OCI-LY7 (cell line): ENCODE measurements around the gene MAPK8IP3. TPM values are rescaled to one million over a fixed set of nuclear protein-coding genes. Genes with fewer than 3 reads are reported as not detected.

ENCODE experiments used
- BruUV-seq: library from RNA; stranded (reverse); fragments of 400-500 nt; replicated peaks from 2 replicates; lab custom pipeline; 2021; lab: Mats Ljungman, UMichigan
- CTCF ChIA-PET: fragments of 300-600 bp; sonication (Branson Sonifier 250); formaldehyde crosslinking; loops from one replicate; lab custom pipeline; 2022; ENCODE audit warnings: antibody characterized with exemption; ENCODE audit not compliant: unreplicated experiment; lab: Charles Lee
- POLR2A ChIA-PET: fragments of 300-600 bp; sonication (Branson Sonifier 250); formaldehyde crosslinking; loops from one replicate; lab custom pipeline; 2022; ENCODE audit warnings: antibody characterized with exemption; lab: Charles Lee
- DNase-seq: peaks from one replicate; pipeline ENCODE4 v3.0.0-alpha.2; 2015; ENCODE audit warnings: low spot score
- H2AFZ ChIP-seq: fragments of 200-600 bp; sonication (generic), shearing (Covaris generic); 2 replicates; pipeline ENCODE4 v1.6.1; 2014; ENCODE audit warnings: mild to moderate bottlenecking, antibody characterized with exemption, low read length, moderate library complexity
- H3K27ac ChIP-seq: fragments of 200-600 bp; sonication (generic); 2 replicates; pipeline ENCODE4 v1.5.1; 2014; ENCODE audit warnings: mixed run types, low read depth, mild to moderate bottlenecking, moderate library complexity, low read length, inconsistent platforms; ENCODE audit not compliant: poor library complexity, severe bottlenecking
- H3K36me3 ChIP-seq: fragments of 200-600 bp; sonication (generic); 2 replicates; pipeline ENCODE4 v1.6.1; 2014; ENCODE audit warnings: mild to moderate bottlenecking, antibody characterized with exemption, low read length, moderate library complexity, mixed read lengths; ENCODE audit not compliant: insufficient read depth
- H3K4me1 ChIP-seq: fragments of 200-600 bp; sonication (generic); 2 replicates; pipeline ENCODE4 v1.5.1; 2014; ENCODE audit warnings: mild to moderate bottlenecking, low read length; ENCODE audit not compliant: insufficient read depth, poor library complexity, severe bottlenecking
- H3K4me2 ChIP-seq: fragments of 200-600 bp; sonication (generic); 2 replicates; pipeline ENCODE4 v1.6.1; 2014; ENCODE audit warnings: mild to moderate bottlenecking, low read length
- H3K4me3 ChIP-seq: fragments of 200-600 bp; sonication (generic); 2 replicates; pipeline ENCODE4 v1.5.1; 2014; ENCODE audit warnings: mild to moderate bottlenecking, low read depth, low read length; ENCODE audit not compliant: poor library complexity, severe bottlenecking
- H3K79me2 ChIP-seq: fragments of 200-600 bp; sonication (generic); 2 replicates; pipeline ENCODE4 v1.6.1; 2016; ENCODE audit warnings: low read depth, mild to moderate bottlenecking, low read length, moderate library complexity, mixed read lengths; ENCODE audit not compliant: insufficient read depth
- H3K9me2 ChIP-seq: fragments of 200-600 bp; sonication (generic); 2 replicates; pipeline ENCODE4 v1.6.1; 2016; ENCODE audit warnings: mild to moderate bottlenecking, low read length, mixed read lengths; ENCODE audit not compliant: insufficient read depth
- H3K9me3 ChIP-seq: fragments of 200-600 bp; sonication (generic); 2 replicates; pipeline ENCODE4 v1.6.1; 2014; ENCODE audit warnings: mild to moderate bottlenecking, mixed run types, low read length, mixed read lengths
- H4K20me1 ChIP-seq: fragments of 200-600 bp; sonication (generic); 2 replicates; pipeline ENCODE4 v1.6.1; 2014; ENCODE audit warnings: mild to moderate bottlenecking, antibody characterized with exemption, low read length, moderate library complexity, mixed read lengths; ENCODE audit not compliant: insufficient read depth
- CTCF ChIP-seq: fragments of 200-600 bp; sonication (generic); conservative IDR thresholded peaks from 2 replicates; pipeline ENCODE4 v1.5.1; 2014; ENCODE audit warnings: mild to moderate bottlenecking, antibody characterized with exemption, low read length, moderate library complexity, mixed read lengths
- EZH2phosphoT487 ChIP-seq: fragments of 200-600 bp; sonication (generic); IDR thresholded peaks from 2 replicates; pipeline ENCODE4 v1.6.1; 2018; ENCODE audit warnings: low read depth, borderline replicate concordance, mild to moderate bottlenecking, mixed run types, antibody characterized with exemption, low read length, moderate library complexity, mixed read lengths
- intact Hi-C: fragments of 100-400 bp; cut with micrococcal nuclease; formaldehyde crosslinking; loops from one replicate; pipeline ENCODE4 v1.10.0; 2022; ENCODE audit not compliant: unreplicated experiment
- total RNA-seq, 2 experiments: library from RNA; depleted of rRNA in 1 of 2; stranded (reverse); fragments of >200 nt in 1 of 2; shearing (Covaris generic) in 1 of 2; gene quantifications; 2 replicates each; pipeline ENCODE4 v1.2.3, GENCODE V29; 2014 to 2022

Gene MAPK8IP3
- total RNA-seq, 2 experiments from 2014 or later = 114 to 130 TPM

GRCh38 chr16:1776672-1776955 lies 70.6 kb downstream of the MAPK8IP3 start:
- H3K4me1 ChIP-seq = peaks cover 18% of the 10 kb centered on the region
- no peak overlapping the region for H3K4me2 ChIP-seq
- H2AFZ ChIP-seq = no peak overlapping the region
- no peaks in the 10 kb centered on the region for H3K9me2 ChIP-seq
- peaks cover 26% of the 10 kb centered on the region; the same call in 1 of the 2 replicates for H3K79me2 ChIP-seq
- peaks cover 67% of the 10 kb centered on the region for H3K36me3 ChIP-seq
- ChIA-PET CTCF (no interaction called here), POLR2A (no interaction called here)
- no peak overlapping the region for H3K4me3 ChIP-seq
- no peaks in the 10 kb centered on the region for H4K20me1 ChIP-seq
- BruUV-seq = no TSS peak
- TF ChIP-seq EZH2phosphoT487 (no peak), CTCF (no peak)
- no peaks in the 10 kb centered on the region for H3K9me3 ChIP-seq
- H3K27ac ChIP-seq = no peak overlapping the region
- intact Hi-C loops = no loop called here
- no peak for DNase-seq

- Histone ChIP-seq H3K9me3 (no peaks in the 10 kb centered on the region), H3K79me2 (peaks cover 22% of the 10 kb centered on the region; the same call in 1 of the 2 replicates), H3K27ac (no peak overlapping the region), H3K4me2 (no peak overlapping the region), H3K36me3 (peaks cover 64% of the 10 kb centered on the region), H3K9me2 (no peaks in the 10 kb centered on the region), H3K4me3 (no peak overlapping the region), H2AFZ (no peak overlapping the region), H4K20me1 (no peaks in the 10 kb centered on the region), H3K4me1 (peaks cover 19% of the 10 kb centered on the region)
- CTCF ChIA-PET = no interaction called here
- intact Hi-C loops = no loop called here
- BruUV-seq = no TSS peak
- DNase-seq = no peak
- TF ChIP-seq EZH2phosphoT487 (no peak), CTCF (no peak)
- POLR2A ChIA-PET = no interaction called here
These were observed 71.0 kb downstream of the MAPK8IP3 start for GRCh38 chr16:1776991-1777374.

GRCh38 chr16:1777375-1778199 lies 71.6 kb downstream of the MAPK8IP3 start:
- CTCF ChIA-PET = no interaction called here

More at GRCh38 chr16:1777375-1778199, 71.6 kb downstream of the MAPK8IP3 start:
- peaks cover 17% of the 10 kb centered on the region; the same call in 1 of the 2 replicates for H3K79me2 ChIP-seq
- H3K4me3 ChIP-seq = no peak overlapping the region
- intact Hi-C loops = no loop called here
- H3K9me2 ChIP-seq = no peaks in the 10 kb centered on the region
- H3K4me2 ChIP-seq = no peak overlapping the region
- peaks cover 58% of the 10 kb centered on the region for H3K36me3 ChIP-seq
- no peak for TF ChIP-seq CTCF
- no peak for TF ChIP-seq EZH2phosphoT487
- no peaks in the 10 kb centered on the region for H4K20me1 ChIP-seq
- DNase-seq = no peak
- no TSS peak for BruUV-seq
- H2AFZ ChIP-seq = no peak overlapping the region
- H3K27ac ChIP-seq = no peak overlapping the region
- no peaks in the 10 kb centered on the region for H3K9me3 ChIP-seq
- peaks cover 19% of the 10 kb centered on the region for H3K4me1 ChIP-seq
- POLR2A ChIA-PET = no interaction called here
